ENCODE measurements around the gene AGPAT4. TPM values are rescaled to one million over a fixed set of nuclear protein-coding genes. Genes with fewer than 3 reads are reported as not detected.

AGPAT4 gene
- total RNA-seq, 1 experiment from 2014 or later, result 22.0 TPM

- Histone ChIP-seq H4K5ac (ENCODE audit: insufficient read length, low read depth, low read length) (no peak overlapping the region), H3K18ac (ENCODE audit: insufficient read length, low read depth, low read length) (no peak overlapping the region), H3K23me2 (ENCODE audit: insufficient read length, low read depth, low read length, poor library complexity, severe bottlenecking) (no peaks in the 10 kb centered on the region), H2AK5ac (ENCODE audit: insufficient read length, low read length) (no peak overlapping the region), H3K4me2 (ENCODE audit: insufficient read depth, insufficient read length, low read length) (no peak overlapping the region), H3K79me1 (ENCODE audit: insufficient read depth, low read depth, low read length, poor library complexity, severe bottlenecking) (no peaks in the 10 kb centered on the region), H4K91ac (ENCODE audit: insufficient read length, low read depth, low read length) (no peak overlapping the region), H2BK20ac (ENCODE audit: low read depth, low read length, poor library complexity, severe bottlenecking) (no peak overlapping the region), H2BK15ac (ENCODE audit: low read depth, low read length) (no peak overlapping the region), H3K4ac (ENCODE audit: low read depth, low read length) (no peak overlapping the region), H3K56ac (ENCODE audit: insufficient read length, low read depth, low read length) (no peak overlapping the region), H3T11ph (ENCODE audit: low read length) (no peak overlapping the region), H4K8ac (replicated peaks; ENCODE audit: insufficient read length, low read depth, low read length) (no peak overlapping the region), H3K27me3 (ENCODE audit: insufficient read depth, low read length) (no peaks in the 10 kb centered on the region), H3K23ac (ENCODE audit: insufficient read length, low read depth, low read length) (no peak overlapping the region), H4K20me1 (ENCODE audit: control insufficient read depth, insufficient read depth, insufficient read length) (no peaks in the 10 kb centered on the region), H3K9me3 (ENCODE audit: control insufficient read depth, low read depth, low read length) (peaks cover 7% of the 10 kb centered on the region), H3K79me2 (ENCODE audit: insufficient read depth, low read length) (no peaks in the 10 kb centered on the region), H3K9ac (ENCODE audit: extremely low read depth, insufficient read length, low read length) (no peak overlapping the region), H3K14ac (ENCODE audit: insufficient read depth, low read length) (no peak overlapping the region), H2BK12ac (ENCODE audit: insufficient read length, low read depth, low read length) (no peak overlapping the region), H2BK5ac (ENCODE audit: insufficient read length, low read length) (no peak overlapping the region), H3K4me1 (ENCODE audit: insufficient read depth, low read length) (no peaks in the 10 kb centered on the region), H3K27ac (ENCODE audit: insufficient read length, low read depth, low read length) (no peak overlapping the region), H2BK120ac (ENCODE audit: low read depth, low read length, poor library complexity, severe bottlenecking) (no peak overlapping the region), H2AFZ (ENCODE audit: low read length) (no peak overlapping the region)
- Mint-ChIP-seq H3K9me3 (peaks cover 67 to 84% of the 10 kb centered on the region in 2 experiments), H3K27me3 (ENCODE audit: low read depth) (no peaks in the 10 kb centered on the region), H3K27ac (no peak overlapping the region), H3K4me1 (no peaks in the 10 kb centered on the region), H3K36me3 (ENCODE audit: insufficient read depth in 1 of 3, low read depth in 3 of 3) (peaks cover 75 to 94% (median 85%) of the 10 kb centered on the region in 3 experiments), H3K4me3 (no peak overlapping the region)
- DNase-seq, result no peak
- no CpG with 5 or more reads among the region's 1 CpG for WGBS (ENCODE audit: extremely low coverage, insufficient read length, low lambda C conversion rate)
- no peak for TF ChIP-seq CTCF (conservative IDR thresholded peaks at IDR 0.05)
These were observed 61.0 kb downstream of the AGPAT4 start for GRCh38 chr6:161212902-161213301.
